ENCODE results near the gene COLQ. TPM values are rescaled to one million over a fixed set of nuclear protein-coding genes. Genes with fewer than 3 reads are reported as not detected.

COLQ gene
- polyA plus RNA-seq, 2 of the 4 experiments (the other 2 are of a cell fraction): 0.71 to 1.1 TPM

DNA sequence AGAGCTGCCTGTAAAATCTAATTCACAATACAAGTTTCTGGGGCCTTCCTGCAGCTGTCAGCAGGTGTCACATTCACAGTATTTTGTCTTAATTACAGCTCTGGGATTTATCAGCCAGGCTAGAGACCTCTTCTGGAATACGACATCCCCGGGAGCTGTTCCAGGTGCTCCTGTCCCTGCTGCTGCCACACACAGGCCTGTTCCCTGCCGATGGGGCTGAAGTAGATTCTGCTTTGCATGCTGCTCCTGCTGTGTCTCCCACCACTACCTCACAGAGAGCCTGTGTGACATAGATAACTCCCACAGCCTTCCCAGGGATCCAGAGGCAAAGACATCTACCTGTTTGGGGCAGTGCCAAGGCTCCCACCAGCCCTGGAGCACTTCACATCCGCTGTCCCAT lies 20.4 kb downstream of the COLQ start:
- TF ChIP-seq EHF (CRISPR knock-in tag; IDR thresholded peaks at IDR 0.05) (no peak), ZNF302 (CRISPR knock-in tag; IDR thresholded peaks at IDR 0.05) (no peak), CHD4 (IDR thresholded peaks at IDR 0.05; ENCODE audit: borderline replicate concordance) (no peak), FOSB (CRISPR knock-in tag; IDR thresholded peaks at IDR 0.05) (no peak), EHMT2 (IDR thresholded peaks at IDR 0.05; ENCODE audit: low read depth) (no peak), GATA3 (IDR thresholded peaks at IDR 0.05; ENCODE audit: borderline replicate concordance) (no peak), CHD2 (IDR thresholded peaks at IDR 0.05; ENCODE audit: low read length, partially characterized antibody) (no peak), RAD21 (conservative IDR thresholded peaks at IDR 0.05 in 1 of 2, IDR thresholded peaks at IDR 0.05 in 1 of 2) (no peak), KDM1A (IDR thresholded peaks at IDR 0.05; ENCODE audit: low read depth) (no peak), KDM5A (IDR thresholded peaks at IDR 0.05) (no peak), TFCP2L1 (CRISPR knock-in tag; IDR thresholded peaks at IDR 0.05) (no peak), ZC3H11A (IDR thresholded peaks at IDR 0.05) (no peak), JUNB (IDR thresholded peaks at IDR 0.05) (no peak), JUN (IDR thresholded peaks at IDR 0.05) (no peak), POLR2AphosphoS2 (conservative IDR thresholded peaks at IDR 0.05; ENCODE audit: low read length) (no peak)
- TF ChIP-seq, protein P1, sequence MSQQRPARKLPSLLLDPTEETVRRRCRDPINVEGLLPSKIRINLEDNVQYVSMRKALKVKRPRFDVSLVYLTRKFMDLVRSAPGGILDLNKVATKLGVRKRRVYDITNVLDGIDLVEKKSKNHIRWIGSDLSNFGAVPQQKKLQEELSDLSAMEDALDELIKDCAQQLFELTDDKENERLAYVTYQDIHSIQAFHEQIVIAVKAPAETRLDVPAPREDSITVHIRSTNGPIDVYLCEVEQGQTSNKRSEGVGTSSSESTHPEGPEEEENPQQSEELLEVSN (IDR thresholded peaks at IDR 0.05; ENCODE audit: borderline replicate concordance, low read depth): no peak
- TF ChIP-seq, protein P2, sequence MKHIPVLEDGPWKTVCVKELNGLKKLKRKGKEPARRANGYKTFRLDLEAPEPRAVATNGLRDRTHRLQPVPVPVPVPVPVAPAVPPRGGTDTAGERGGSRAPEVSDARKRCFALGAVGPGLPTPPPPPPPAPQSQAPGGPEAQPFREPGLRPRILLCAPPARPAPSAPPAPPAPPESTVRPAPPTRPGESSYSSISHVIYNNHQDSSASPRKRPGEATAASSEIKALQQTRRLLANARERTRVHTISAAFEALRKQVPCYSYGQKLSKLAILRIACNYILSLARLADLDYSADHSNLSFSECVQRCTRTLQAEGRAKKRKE (CRISPR knock-in tag; IDR thresholded peaks at IDR 0.05; ENCODE audit: low read depth): no peak
- TF ChIP-seq, protein P3, sequence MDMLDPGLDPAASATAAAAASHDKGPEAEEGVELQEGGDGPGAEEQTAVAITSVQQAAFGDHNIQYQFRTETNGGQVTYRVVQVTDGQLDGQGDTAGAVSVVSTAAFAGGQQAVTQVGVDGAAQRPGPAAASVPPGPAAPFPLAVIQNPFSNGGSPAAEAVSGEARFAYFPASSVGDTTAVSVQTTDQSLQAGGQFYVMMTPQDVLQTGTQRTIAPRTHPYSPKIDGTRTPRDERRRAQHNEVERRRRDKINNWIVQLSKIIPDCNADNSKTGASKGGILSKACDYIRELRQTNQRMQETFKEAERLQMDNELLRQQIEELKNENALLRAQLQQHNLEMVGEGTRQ (IDR thresholded peaks at IDR 0.05): no peak
- no peak for ATAC-seq
- 69% methylated on average over 4 of the region's 4 CpGs for WGBS (ENCODE audit: missing lambda C conversion rate)
- no peak for FAIRE-seq
- CTCF ChIA-PET: no interaction called here
- Histone ChIP-seq H3K27ac (no peak overlapping the region), H3K4me3 (no peak overlapping the region), H3K4me1 (no peaks in the 10 kb centered on the region), H3K9me3 (no peaks in the 10 kb centered on the region), H3K4me2 (no peak overlapping the region)
- POLR2A ChIA-PET: no interaction called here
- DNase-seq (ENCODE audit: low read depth in 1 of 2, low spot score in 1 of 2): no peak

DNA sequence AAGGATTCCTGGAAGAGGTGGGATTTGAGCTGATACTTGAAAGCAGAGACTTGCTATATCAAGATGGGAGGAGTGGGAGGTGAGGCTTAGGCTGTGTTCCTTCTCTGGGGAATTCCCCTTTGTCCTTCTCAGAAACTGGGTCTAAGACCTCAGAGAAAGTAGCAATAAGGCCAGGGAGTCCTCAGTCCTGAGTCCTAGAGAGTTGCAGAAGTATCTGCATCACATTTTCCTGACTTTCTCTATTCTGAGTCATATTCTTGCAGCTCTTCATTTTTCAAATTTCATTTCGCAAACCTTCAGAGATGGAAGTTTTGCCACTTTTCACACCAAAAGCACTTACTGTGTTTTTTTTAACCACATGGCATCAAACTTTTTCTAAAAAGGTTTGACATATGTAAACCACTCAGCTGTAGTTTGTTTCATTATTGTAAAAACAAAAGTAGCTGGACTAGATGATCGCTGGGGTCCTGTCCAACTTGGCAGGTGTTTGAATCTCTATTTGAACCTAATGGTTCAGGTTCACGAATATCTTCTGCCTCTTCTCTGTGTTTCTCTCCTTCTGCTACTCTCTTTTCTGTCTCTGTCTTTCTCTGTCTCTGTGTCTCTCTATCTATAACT lies 21.3 kb downstream of the COLQ start:
- 52% methylated on average over 3 of the region's 3 CpGs for WGBS (ENCODE audit: missing lambda C conversion rate)
- no peak for TF ChIP-seq ZFP36 (IDR thresholded peaks at IDR 0.05; ENCODE audit: borderline replicate concordance, partially characterized antibody)
- no peak for TF ChIP-seq NR3C1 (IDR thresholded peaks at IDR 0.05)
- TF ChIP-seq HES2 (IDR thresholded peaks at IDR 0.05): no peak
- no peak for TF ChIP-seq RNF2 (IDR thresholded peaks at IDR 0.05; ENCODE audit: borderline replicate concordance, low read depth)
- no peak for TF ChIP-seq CHD2 (IDR thresholded peaks at IDR 0.05; ENCODE audit: low read length, partially characterized antibody)
- no peak for TF ChIP-seq JUNB (IDR thresholded peaks at IDR 0.05)
- TF ChIP-seq FOSB (CRISPR knock-in tag; IDR thresholded peaks at IDR 0.05): no peak
- TF ChIP-seq NFE2L2 (conservative IDR thresholded peaks at IDR 0.05; ENCODE audit: low read length): no peak
- H3K4me1 ChIP-seq: no peaks in the 10 kb centered on the region
- H3K4me3 ChIP-seq: no peak overlapping the region
- no peak for DNase-seq (ENCODE audit: low read depth in 1 of 2, low spot score in 1 of 2)
- no peak overlapping the region for H3K27ac ChIP-seq
- no peak for ATAC-seq
- FAIRE-seq: no peak
- no peaks in the 10 kb centered on the region for H3K9me3 ChIP-seq
- no peak overlapping the region for H3K4me2 ChIP-seq
- POLR2A ChIA-PET: interaction anchor here (0.6 kb wide), 1 partner anchor 14 kb away, joined by 3 read pairs; no protein-coding TSS in a partner anchor
- CTCF ChIA-PET: interaction anchor here (0.8 kb wide), 1 partner anchor 93 kb away, joined by 3 read pairs; no protein-coding TSS in a partner anchor
